ENCODE measurements around the gene NCCRP1. TPM values are rescaled to one million over a fixed set of nuclear protein-coding genes. Genes with fewer than 3 reads are reported as not detected.

Gene NCCRP1
- total and polyA plus RNA-seq, 2 experiments from 2014 or later, result 2.5 to 7.0 TPM

GRCh38 chr19:39194832-39195542 is 1.8 kb upstream of the NCCRP1 start:
- Histone ChIP-seq H3K4me3 (no peak overlapping the region), H3K27ac (no peak overlapping the region), H3K79me2 (no peaks in the 10 kb centered on the region), H4K20me1 (ENCODE audit: insufficient read depth, poor library complexity, severe bottlenecking) (no peaks in the 10 kb centered on the region), H3K4me1 (ENCODE audit: insufficient read depth) (peaks cover 10% of the 10 kb centered on the region), H3K27me3 (peaks cover 27% of the 10 kb centered on the region), H3K4me2 (no peak overlapping the region), H3K9me2 (replicated peaks; ENCODE audit: insufficient read depth) (no peaks in the 10 kb centered on the region), H3K36me3 (replicated peaks; ENCODE audit: insufficient read depth, low read depth) (no peaks in the 10 kb centered on the region), H2AFZ (no peak overlapping the region), H3K9me3 (ENCODE audit: low read depth) (no peaks in the 10 kb centered on the region)
- DNase-seq (ENCODE audit: low spot score), result no peak
- TF ChIP-seq EZH2 (IDR thresholded peaks at IDR 0.05; ENCODE audit: borderline replicate concordance) (no peak), EZH2phosphoT487 (IDR thresholded peaks at IDR 0.05; ENCODE audit: low read depth, severe bottlenecking, unreplicated experiment) (no peak), CTCF (IDR thresholded peaks at IDR 0.05; ENCODE audit: poor library complexity) (no peak)
- WGBS (ENCODE audit: low lambda C conversion rate, missing lambda C conversion rate), result 54% methylated on average over 9 of the region's 9 CpGs

GRCh38 chr19:39195755-39196154 is 1.0 kb upstream of the NCCRP1 start:
- 61% methylated on average over 4 of the region's 9 CpGs for WGBS (ENCODE audit: low lambda C conversion rate, missing lambda C conversion rate)
- Histone ChIP-seq H2AFZ (no peak overlapping the region), H3K4me1 (ENCODE audit: insufficient read depth) (peaks cover 10% of the 10 kb centered on the region), H4K20me1 (ENCODE audit: insufficient read depth, poor library complexity, severe bottlenecking) (no peaks in the 10 kb centered on the region), H3K36me3 (replicated peaks; ENCODE audit: insufficient read depth, low read depth) (no peaks in the 10 kb centered on the region), H3K27ac (no peak overlapping the region), H3K9me3 (ENCODE audit: low read depth) (no peaks in the 10 kb centered on the region), H3K9me2 (replicated peaks; ENCODE audit: insufficient read depth) (no peaks in the 10 kb centered on the region), H3K4me3 (no peak overlapping the region), H3K4me2 (no peak overlapping the region), H3K27me3 (peaks cover 27% of the 10 kb centered on the region), H3K79me2 (no peaks in the 10 kb centered on the region)
- no peak for DNase-seq (ENCODE audit: low spot score)
- TF ChIP-seq EZH2 (IDR thresholded peaks at IDR 0.05; ENCODE audit: borderline replicate concordance) (no peak), CTCF (IDR thresholded peaks at IDR 0.05; ENCODE audit: poor library complexity) (no peak), EZH2phosphoT487 (IDR thresholded peaks at IDR 0.05; ENCODE audit: low read depth, severe bottlenecking, unreplicated experiment) (no peak)

- DNase-seq (ENCODE audit: low spot score), result no peak
- 47% methylated on average over 6 of the region's 7 CpGs for WGBS (ENCODE audit: low lambda C conversion rate, missing lambda C conversion rate)
- no peaks in the 10 kb centered on the region for H4K20me1 ChIP-seq (ENCODE audit: insufficient read depth, poor library complexity, severe bottlenecking)
- no peak overlapping the region for H3K4me2 ChIP-seq
- no peaks in the 10 kb centered on the region for H3K9me2 ChIP-seq (replicated peaks; ENCODE audit: insufficient read depth)
- no peak overlapping the region for H3K4me3 ChIP-seq
- H3K36me3 ChIP-seq (replicated peaks; ENCODE audit: insufficient read depth, low read depth), result no peaks in the 10 kb centered on the region
- no peak overlapping the region for H2AFZ ChIP-seq
- no peaks in the 10 kb centered on the region for H3K79me2 ChIP-seq
- H3K9me3 ChIP-seq (ENCODE audit: low read depth), result no peaks in the 10 kb centered on the region
- peaks cover 27% of the 10 kb centered on the region for H3K27me3 ChIP-seq
- no peak overlapping the region for H3K27ac ChIP-seq
- H3K4me1 ChIP-seq (ENCODE audit: insufficient read depth), result peaks cover 10% of the 10 kb centered on the region
- TF ChIP-seq EZH2 (IDR thresholded peaks at IDR 0.05; ENCODE audit: borderline replicate concordance), result no peak
- TF ChIP-seq EZH2phosphoT487 (IDR thresholded peaks at IDR 0.05; ENCODE audit: low read depth, severe bottlenecking, unreplicated experiment), result no peak
- TF ChIP-seq CTCF (IDR thresholded peaks at IDR 0.05; ENCODE audit: poor library complexity), result no peak
These were observed 444 bp upstream of the NCCRP1 start for GRCh38 chr19:39196320-39196719.

Data from hepatocyte (in vitro differentiated cells).